HepG2 (cell line): ENCODE measurements around the gene TMEM239. TPM values are rescaled to one million over a fixed set of nuclear protein-coding genes. Genes with fewer than 3 reads are reported as not detected.

Experiments used
- ARID2 ChIP-seq: sonication (generic); formaldehyde crosslinking; IDR thresholded peaks from 2 replicates; pipeline ENCODE4 v1.8.1; 2022; ENCODE audit warnings: mild to moderate bottlenecking, missing genetic modification reagents, borderline replicate concordance
- GTF2F1 ChIP-seq: fragments of 150-350 bp; IDR thresholded peaks from 2 replicates; pipeline ENCODE4 v1.6.1; 2014; ENCODE audit warnings: low read length
- HNRNPLL ChIP-seq: fragments of 200-400 bp; formaldehyde crosslinking; IDR thresholded peaks from 2 replicates; pipeline ENCODE4 v1.6.1; 2017; ENCODE audit warnings: mild to moderate bottlenecking, low read depth, low read length; ENCODE audit not compliant: poor library complexity, severe bottlenecking
- TRIM24 ChIP-seq: sonication (generic); formaldehyde crosslinking; IDR thresholded peaks from 2 replicates; pipeline ENCODE4 v1.8.0; 2022; ENCODE audit warnings: mild to moderate bottlenecking, missing genetic modification reagents
- ZBED4 ChIP-seq: sonication (generic); formaldehyde crosslinking; IDR thresholded peaks from 2 replicates; pipeline ENCODE4 v1.4.0; 2020; ENCODE audit warnings: missing genetic modification reagents, borderline replicate concordance
- ZBTB10 ChIP-seq: sonication (generic); formaldehyde crosslinking; IDR thresholded peaks from 2 replicates; pipeline ENCODE4 v1.4.0; 2020; ENCODE audit warnings: missing genetic modification reagents, borderline replicate concordance
- ZNF138 ChIP-seq: sonication (generic); formaldehyde crosslinking; IDR thresholded peaks from 2 replicates; pipeline ENCODE4 v1.5.0; 2020; ENCODE audit warnings: mild to moderate bottlenecking, low read depth, missing genetic modification reagents
- ZNF660 ChIP-seq: sonication (generic); formaldehyde crosslinking; IDR thresholded peaks from 2 replicates; pipeline ENCODE4 v1.5.1; 2020; ENCODE audit warnings: mild to moderate bottlenecking, low read depth, missing genetic modification reagents, borderline replicate concordance
- ZNF777 ChIP-seq: sonication (generic); formaldehyde crosslinking; IDR thresholded peaks from 2 replicates; pipeline ENCODE4 v1.4.0; 2020; ENCODE audit warnings: missing genetic modification reagents
- polyA plus RNA-seq, 8 experiments: library from polyadenylated mRNA; depleted of rRNA in 3 of 8; stranded (reverse) in 7 of 8; unstranded in 1 of 8; fragments of >200 nt; fragmentation: Illumina TruSeq in 4 of 8; extraction: Trizol in 4 of 8; gene quantifications; 2 replicates each; pipeline versions ENCODE4 v1.2.1 to v1.2.3, GENCODE V29; 2011 to 2016; ENCODE audit warnings: low read depth in 4 of 8, missing spikeins in 1 of 8, mixed read lengths in 1 of 8; ENCODE audit not compliant: insufficient read depth in 1 of 8
- total RNA-seq, 5 experiments: library from RNA; depleted of rRNA; stranded (reverse); fragments of >200 nt; fragmentation: Illumina TruSeq; extraction: Trizol; gene quantifications; 2 replicates each; pipeline ENCODE4 v1.2.3, GENCODE V29; 2016; ENCODE audit warnings: low read depth in 1 of 5
- TF ChIP-seq, protein P1 (sequence below): sonication (generic); formaldehyde crosslinking; conservative IDR thresholded peaks from 2 replicates; pipeline ENCODE4 v1.4.0; 2020; ENCODE audit warnings: mild to moderate bottlenecking, missing genetic modification reagents, moderate library complexity

The TMEM239 gene
- total and polyA plus RNA-seq, 2 of the 13 experiments (the other 11 are each of a cell fraction or from before 2014, with no cell fraction given): not detected

DNA sequence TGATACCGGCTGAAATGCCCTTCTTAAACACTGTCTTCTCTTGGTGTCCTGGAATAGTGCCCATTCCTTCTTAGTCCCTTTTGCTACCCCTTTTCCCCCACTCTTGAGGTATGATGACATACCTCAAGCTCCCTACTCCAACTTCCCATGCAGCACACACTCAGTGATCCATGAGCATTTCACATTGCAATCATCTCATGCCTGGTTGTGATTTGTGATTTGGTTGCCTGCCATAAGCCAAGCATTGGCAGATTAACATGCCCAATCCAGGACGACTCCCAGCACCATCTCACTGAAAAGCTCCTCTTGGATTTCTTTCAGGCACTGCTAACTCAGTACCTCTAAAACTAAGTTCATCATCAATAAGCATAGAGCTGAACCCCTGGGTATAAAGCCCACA, 42.4 kb downstream of the TMEM239 start (continued):
- no peak for TF ChIP-seq ZBED4 (CRISPR knock-in tag)
- no peak for TF ChIP-seq ZNF138 (CRISPR knock-in tag)
- TF ChIP-seq ZNF777 (CRISPR knock-in tag): no peak
- TF ChIP-seq ARID2 (CRISPR knock-in tag): no peak
- TF ChIP-seq HNRNPLL: no peak
- no peak for TF ChIP-seq TRIM24 (CRISPR knock-in tag)
- no peak for TF ChIP-seq GTF2F1
- TF ChIP-seq, protein P1, sequence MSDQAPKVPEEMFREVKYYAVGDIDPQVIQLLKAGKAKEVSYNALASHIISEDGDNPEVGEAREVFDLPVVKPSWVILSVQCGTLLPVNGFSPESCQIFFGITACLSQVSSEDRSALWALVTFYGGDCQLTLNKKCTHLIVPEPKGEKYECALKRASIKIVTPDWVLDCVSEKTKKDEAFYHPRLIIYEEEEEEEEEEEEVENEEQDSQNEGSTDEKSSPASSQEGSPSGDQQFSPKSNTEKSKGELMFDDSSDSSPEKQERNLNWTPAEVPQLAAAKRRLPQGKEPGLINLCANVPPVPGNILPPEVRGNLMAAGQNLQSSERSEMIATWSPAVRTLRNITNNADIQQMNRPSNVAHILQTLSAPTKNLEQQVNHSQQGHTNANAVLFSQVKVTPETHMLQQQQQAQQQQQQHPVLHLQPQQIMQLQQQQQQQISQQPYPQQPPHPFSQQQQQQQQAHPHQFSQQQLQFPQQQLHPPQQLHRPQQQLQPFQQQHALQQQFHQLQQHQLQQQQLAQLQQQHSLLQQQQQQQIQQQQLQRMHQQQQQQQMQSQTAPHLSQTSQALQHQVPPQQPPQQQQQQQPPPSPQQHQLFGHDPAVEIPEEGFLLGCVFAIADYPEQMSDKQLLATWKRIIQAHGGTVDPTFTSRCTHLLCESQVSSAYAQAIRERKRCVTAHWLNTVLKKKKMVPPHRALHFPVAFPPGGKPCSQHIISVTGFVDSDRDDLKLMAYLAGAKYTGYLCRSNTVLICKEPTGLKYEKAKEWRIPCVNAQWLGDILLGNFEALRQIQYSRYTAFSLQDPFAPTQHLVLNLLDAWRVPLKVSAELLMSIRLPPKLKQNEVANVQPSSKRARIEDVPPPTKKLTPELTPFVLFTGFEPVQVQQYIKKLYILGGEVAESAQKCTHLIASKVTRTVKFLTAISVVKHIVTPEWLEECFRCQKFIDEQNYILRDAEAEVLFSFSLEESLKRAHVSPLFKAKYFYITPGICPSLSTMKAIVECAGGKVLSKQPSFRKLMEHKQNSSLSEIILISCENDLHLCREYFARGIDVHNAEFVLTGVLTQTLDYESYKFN (CRISPR knock-in tag): no peak
- no peak for TF ChIP-seq ZNF660 (CRISPR knock-in tag)
- TF ChIP-seq ZBTB10 (CRISPR knock-in tag): no peak
